GM15510 (cell line): ENCODE data around the gene CNGB1.

Experiments
- POLR2A ChIP-seq: IDR thresholded peaks from 3 replicates; pipeline ENCODE4 v1.6.1; 2011; ENCODE audit warnings: borderline replicate concordance; ENCODE audit not compliant: insufficient read length; ENCODE audit errors: extremely low read depth

The CNGB1 gene

DNA sequence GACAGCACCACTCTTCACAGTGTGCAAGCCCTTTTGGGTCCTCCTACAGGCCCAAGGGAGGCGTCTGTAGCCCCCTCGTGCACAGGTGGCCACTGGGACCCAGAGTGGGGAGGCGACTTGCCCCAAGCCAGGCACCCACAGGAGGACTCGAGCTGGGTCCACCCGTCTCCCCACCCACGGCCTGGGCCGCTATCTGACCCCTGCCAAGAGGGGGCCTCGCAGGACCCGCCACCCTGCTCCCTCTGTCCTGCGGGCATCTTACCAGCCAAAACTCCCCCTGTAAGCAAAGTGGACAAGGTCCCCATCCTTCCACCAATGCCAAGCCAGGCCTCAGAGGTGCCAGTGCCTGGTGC lies 31.1 kb downstream of the CNGB1 start:
- TF ChIP-seq POLR2A, result no peak

DNA sequence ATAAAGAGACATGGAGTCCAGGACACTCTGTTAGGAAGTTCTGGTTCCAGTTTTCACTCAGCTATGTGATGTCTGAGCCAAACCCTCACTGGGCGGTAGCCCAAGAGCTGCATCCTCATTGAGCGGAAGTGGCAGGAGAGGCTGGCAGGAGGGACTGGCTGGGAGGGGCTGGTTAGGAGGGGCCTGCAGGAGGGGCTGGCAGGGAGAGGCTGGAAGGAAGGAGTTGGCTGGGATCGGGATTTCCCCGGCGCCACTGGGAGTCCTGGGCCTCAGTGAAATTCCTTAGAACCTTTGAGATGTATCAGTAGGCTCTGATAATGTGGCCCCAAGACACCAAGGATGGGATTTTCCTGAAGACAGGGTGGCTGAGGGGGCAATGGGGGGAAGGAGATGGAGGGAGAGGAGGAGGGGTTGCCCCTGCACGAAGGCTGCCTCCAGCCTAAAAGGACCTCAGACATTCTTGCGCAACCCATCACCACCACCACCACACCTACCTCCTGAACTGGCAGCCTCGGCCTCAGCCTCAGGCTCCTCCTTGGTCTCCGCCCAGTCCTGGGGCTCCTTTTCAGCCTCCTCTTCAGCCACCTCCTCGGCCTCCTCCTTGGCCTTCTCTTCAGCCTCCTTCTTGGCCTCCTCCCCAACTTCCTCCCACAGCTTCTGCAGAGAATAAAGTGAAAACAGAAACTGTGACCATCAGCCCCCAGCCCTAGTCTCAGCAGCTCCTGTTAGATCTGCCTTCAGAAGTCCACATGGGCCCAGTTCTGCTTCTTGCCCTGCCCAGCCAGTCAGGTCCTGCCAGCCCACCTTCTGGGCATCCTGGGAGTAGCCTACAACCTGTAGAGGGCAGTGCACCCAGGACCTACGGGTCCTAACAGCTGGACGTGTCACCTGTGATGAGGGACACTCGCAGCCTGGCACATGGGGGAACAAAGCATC lies 31.7 kb downstream of the CNGB1 start:
- no peak for TF ChIP-seq POLR2A

DNA sequence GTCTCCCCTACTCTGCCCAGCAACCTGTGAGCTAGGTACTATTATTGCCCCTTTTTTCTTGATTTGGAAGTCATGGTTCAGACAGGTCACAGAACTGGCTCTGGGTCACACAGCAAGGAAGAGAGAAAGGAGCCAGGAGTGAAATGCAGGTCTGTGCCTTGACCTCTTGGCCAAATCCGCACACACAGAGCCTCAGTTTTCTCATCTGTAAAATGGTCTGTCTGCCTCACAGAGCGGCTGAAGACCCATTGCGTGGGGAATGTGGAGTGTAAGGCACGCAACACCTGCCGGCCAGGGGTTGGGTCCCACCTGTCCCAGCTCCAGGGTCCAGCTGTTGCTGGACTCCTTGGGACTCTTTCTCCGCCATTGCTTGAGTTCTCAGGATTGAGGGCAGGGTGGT lies 32.4 kb downstream of the CNGB1 start:
- TF ChIP-seq POLR2A, result no peak

DNA sequence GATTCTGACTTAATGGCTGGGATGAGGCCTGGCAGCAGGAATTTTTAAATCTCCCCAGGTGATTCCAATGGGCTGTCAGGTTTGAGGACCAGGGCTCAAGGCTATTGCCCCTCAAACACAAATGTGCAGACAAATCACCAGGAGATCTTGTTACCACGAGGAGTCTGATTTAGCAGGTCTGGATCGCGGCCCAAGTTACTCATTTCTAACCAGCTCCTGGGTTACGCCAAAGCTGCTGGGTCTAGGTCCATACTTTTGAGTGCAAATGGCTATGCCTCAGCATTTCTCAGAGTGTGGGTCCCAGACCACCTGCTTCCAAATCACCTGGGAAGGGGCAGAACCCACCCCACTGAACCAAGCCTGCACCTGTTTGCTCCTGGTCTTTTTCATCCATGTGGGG lies 33.1 kb downstream of the CNGB1 start:
- no peak for TF ChIP-seq POLR2A

DNA sequence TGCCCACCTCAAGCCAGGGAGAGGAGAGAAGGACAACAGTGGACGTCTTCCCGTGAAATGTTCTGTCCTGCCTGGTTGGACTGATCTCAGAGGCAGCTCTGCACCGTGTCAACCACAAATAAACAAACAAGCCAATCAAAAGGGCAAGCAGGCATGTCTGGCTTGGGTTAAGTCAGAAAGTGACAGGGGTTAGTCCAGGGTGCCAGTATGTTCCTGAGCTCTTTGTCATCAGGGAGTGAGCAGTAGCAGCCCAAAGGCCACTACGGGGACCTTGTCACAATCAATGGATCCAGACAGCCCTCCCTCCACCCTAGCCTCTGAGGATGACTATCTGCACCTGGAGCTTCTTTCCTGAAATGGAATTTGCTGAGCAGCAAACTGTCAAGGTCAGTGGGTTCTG lies 35.0 kb downstream of the CNGB1 start:
- no peak for TF ChIP-seq POLR2A

DNA sequence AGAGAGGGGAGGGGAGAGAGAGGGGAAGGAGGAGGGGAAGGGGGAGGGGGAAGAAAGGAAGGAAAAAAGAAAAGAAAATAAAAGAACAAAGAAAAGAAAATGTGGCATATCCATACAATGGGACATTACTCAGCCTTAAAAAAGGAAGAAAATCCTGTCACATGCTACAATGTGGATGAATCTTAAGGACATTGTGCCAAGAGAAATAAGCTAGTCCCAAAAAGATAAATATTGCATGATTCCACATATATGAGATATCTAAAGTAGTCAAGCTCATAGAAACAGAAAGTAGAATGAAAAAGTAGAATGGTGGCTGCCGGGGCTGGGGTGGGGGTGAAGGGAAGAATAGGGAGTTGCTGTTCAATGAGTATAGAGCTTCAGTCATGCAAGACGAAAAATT lies 40.4 kb downstream of the CNGB1 start:
- no peak for TF ChIP-seq POLR2A

GRCh38 chr16:57929250-57929649 lies 41.7 kb downstream of the CNGB1 start:
- TF ChIP-seq POLR2A, result no peak

GRCh38 chr16:57926041-57926440 lies 44.9 kb downstream of the CNGB1 start:
- TF ChIP-seq POLR2A, result no peak

GRCh38 chr16:57925310-57925709 lies 45.6 kb downstream of the CNGB1 start:
- no peak for TF ChIP-seq POLR2A

- no peak for TF ChIP-seq POLR2A
Observed at GRCh38 chr16:57924514-57924913, 46.4 kb downstream of the CNGB1 start.

- TF ChIP-seq POLR2A, result no peak
Observed at GRCh38 chr16:57923841-57924240, 47.1 kb downstream of the CNGB1 start.

- TF ChIP-seq POLR2A, result no peak
Observed at GRCh38 chr16:57923418-57923817, 47.5 kb downstream of the CNGB1 start.

GRCh38 chr16:57920880-57921229 lies 50.1 kb downstream of the CNGB1 start:
- no peak for TF ChIP-seq POLR2A

DNA sequence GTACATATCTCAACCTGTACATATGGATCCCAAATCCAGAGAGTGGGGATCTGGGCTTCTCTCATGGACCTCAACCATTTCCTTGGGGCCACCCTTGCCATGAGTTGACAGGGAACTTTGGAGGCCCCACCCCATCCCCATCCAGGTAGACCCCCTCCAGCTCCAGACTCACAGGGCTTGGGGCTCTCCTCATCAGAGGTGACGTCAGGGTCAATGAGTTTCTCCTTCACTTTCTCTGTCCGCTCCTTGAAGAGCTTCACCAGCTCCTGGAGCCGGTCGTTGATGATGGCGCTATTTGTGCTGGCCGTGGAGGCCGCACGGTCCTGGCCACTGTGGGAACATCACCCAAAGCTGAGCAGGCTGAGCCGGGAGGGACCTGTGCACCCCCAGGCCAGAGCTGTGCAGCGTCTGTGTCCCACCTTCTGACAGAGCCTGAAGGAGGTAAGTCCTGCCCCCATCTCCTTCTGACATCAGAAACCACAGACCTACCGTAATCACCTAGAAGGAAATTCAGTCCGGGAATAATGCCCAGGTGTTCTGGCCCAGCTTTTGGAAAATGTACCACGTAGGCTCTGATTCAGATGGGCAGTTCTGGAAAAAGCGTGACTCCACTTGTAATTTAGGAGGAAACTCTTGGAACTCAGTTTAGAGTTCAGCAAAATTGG lies 50.6 kb downstream of the CNGB1 start:
- TF ChIP-seq POLR2A, result no peak

DNA sequence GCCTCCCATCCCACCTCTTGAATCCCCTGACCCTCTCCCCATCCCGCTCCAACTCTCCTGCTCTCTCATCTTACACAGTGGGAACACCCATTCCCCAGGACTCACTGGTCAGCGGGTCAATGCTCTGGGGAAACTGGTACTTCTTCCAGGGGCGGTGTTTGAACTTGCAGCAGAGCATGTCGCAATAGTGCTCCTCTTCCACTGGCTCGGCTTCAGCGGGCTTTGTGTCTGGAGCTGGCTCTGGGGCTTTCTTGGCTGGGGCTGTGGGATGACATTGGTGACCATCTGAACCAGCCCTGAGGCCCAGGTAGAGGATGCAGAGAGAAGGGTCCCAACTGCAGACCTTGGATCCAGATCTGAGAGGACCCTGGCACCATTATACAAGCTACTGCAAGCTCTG lies 51.9 kb downstream of the CNGB1 start:
- no peak for TF ChIP-seq POLR2A

GRCh38 chr16:57918444-57918843 lies 52.5 kb downstream of the CNGB1 start:
- TF ChIP-seq POLR2A, result no peak
